DMS153 treated with DMSO at 0.1 percent for 48 hours (cell line): ENCODE data around the gene TARS1.
A peak's percentile ranks its signal among the peaks of the same experiment; 100 is the strongest.

Experiments
- DNase-seq: peaks from one replicate; lab custom pipeline; 2025; ENCODE audit not compliant: unreplicated experiment; lab: John Stamatoyannopoulos, UW

The TARS1 gene

GRCh38 chr5:33440482-33441240 is at the start of gene TARS1:
Gene TARS1 (plus strand): TSS chr5:33440965. CDS start chr5:33441087, 122 bp downstream.
- DNase-seq, result peak; percentile 100

GRCh38 chr5:33398501-33398900 is 42.3 kb upstream of the TARS1 start:
- no peak for DNase-seq

- no peak for DNase-seq
Measured at GRCh38 chr5:33400675-33401074, 40.1 kb upstream of the TARS1 start.

GRCh38 chr5:33401482-33402390 is 39.0 kb upstream of the TARS1 start:
- DNase-seq, result no peak

- DNase-seq, result no peak
Measured at GRCh38 chr5:33403187-33403586, 37.6 kb upstream of the TARS1 start.

GRCh38 chr5:33408816-33409215 is 31.9 kb upstream of the TARS1 start:
- DNase-seq, result no peak

GRCh38 chr5:33409435-33410170 is 31.2 kb upstream of the TARS1 start:
- no peak for DNase-seq

- DNase-seq, result no peak
Measured at GRCh38 chr5:33410221-33410620, 30.5 kb upstream of the TARS1 start.

- DNase-seq, result no peak
Measured at GRCh38 chr5:33411498-33411897, 29.3 kb upstream of the TARS1 start.

- no peak for DNase-seq
Measured at GRCh38 chr5:33415811-33416354, 24.9 kb upstream of the TARS1 start.

- DNase-seq, result no peak
Measured at GRCh38 chr5:33417632-33418031, 23.1 kb upstream of the TARS1 start.

- DNase-seq, result no peak
Measured at GRCh38 chr5:33420946-33421345, 19.8 kb upstream of the TARS1 start.

- DNase-seq, result no peak
Measured at GRCh38 chr5:33422191-33422590, 18.6 kb upstream of the TARS1 start.

- DNase-seq, result peak; percentile 11
Measured at GRCh38 chr5:33423018-33423630, 17.6 kb upstream of the TARS1 start.

- DNase-seq, result no peak
Measured at GRCh38 chr5:33425314-33425713, 15.5 kb upstream of the TARS1 start.

- DNase-seq, result no peak
Measured at GRCh38 chr5:33430983-33431382, 9.8 kb upstream of the TARS1 start.

GRCh38 chr5:33432656-33433055 is 8.1 kb upstream of the TARS1 start:
- DNase-seq, result no peak

- no peak for DNase-seq
Measured at GRCh38 chr5:33433303-33434240, 7.2 kb upstream of the TARS1 start.

GRCh38 chr5:33435893-33436490 is 4.8 kb upstream of the TARS1 start:
- peak; percentile 81 for DNase-seq
